ENCODE data around the gene RUNX3. TPM values are rescaled to one million over a fixed set of nuclear protein-coding genes. Genes with fewer than 3 reads are reported as not detected.

RUNX3 gene
- total RNA-seq, 1 experiment from 2014 or later: 22.6 TPM

- no peaks in the 10 kb centered on the region for H3K9me3 ChIP-seq (ENCODE audit: control insufficient read depth in 1 of 2, insufficient read depth in 1 of 2, low read depth in 1 of 2, low read length in 2 of 2)
- H3K4me3 ChIP-seq (replicated peaks in 1 of 2; ENCODE audit: low read depth in 1 of 2, low read length in 2 of 2): no peak overlapping the region
- H4K20me1 ChIP-seq (ENCODE audit: insufficient read depth): no peaks in the 10 kb centered on the region
- no peaks in the 10 kb centered on the region for H3K27me3 ChIP-seq (ENCODE audit: insufficient read depth, low read length)
- CTCF ChIA-PET: no interaction called here
- H3K4me1 ChIP-seq (ENCODE audit: control insufficient read depth in 1 of 2, insufficient read depth in 2 of 2, low read length in 2 of 2): peaks cover 0 to 27% of the 10 kb centered on the region in 2 experiments; a peak in 2 of 4 replicates
- H3K36me3 ChIP-seq (ENCODE audit: control insufficient read depth in 1 of 2, insufficient read depth in 2 of 2, low read length in 2 of 2): no peaks in the 10 kb centered on the region
- intact Hi-C loops (cut with micrococcal nuclease): no loop called here
- H2AFZ ChIP-seq (ENCODE audit: low read depth, low read length, poor library complexity, severe bottlenecking): no peak overlapping the region
- RAD21 ChIA-PET (ENCODE audit: low non-redundant PET in 1 of 2, low total read pairs in 2 of 2, uncharacterized antibody in 2 of 2, unreplicated experiment in 2 of 2): no interaction called here
- POLR2A ChIA-PET: no interaction called here
- no peak overlapping the region for H3K9ac ChIP-seq (ENCODE audit: low read length)
- H3K27ac ChIP-seq (ENCODE audit: low read depth, low read length): no peak overlapping the region
- BruUV-seq (replicated peaks): no TSS peak
- ATAC-seq (no peak), DNase-seq (ENCODE audit: low read depth, low spot score) (no peak)
- no peaks in the 10 kb centered on the region for H3K79me2 ChIP-seq (ENCODE audit: insufficient read depth, low read length)
- TF ChIP-seq REST (IDR thresholded peaks at IDR 0.05; ENCODE audit: low read depth): no peak
- TF ChIP-seq EGR1 (IDR thresholded peaks at IDR 0.05; ENCODE audit: low read depth): no peak
- no peak for TF ChIP-seq MAX (IDR thresholded peaks at IDR 0.05)
- no peak for TF ChIP-seq CEBPB (IDR thresholded peaks at IDR 0.05; ENCODE audit: low read depth)
- no peak for TF ChIP-seq CTCF (IDR thresholded peaks at IDR 0.05 in 2 of 3, conservative IDR thresholded peaks at IDR 0.05 in 1 of 3; ENCODE audit: borderline replicate concordance in 1 of 3, insufficient read depth in 1 of 3, low read depth in 2 of 3, low read length in 2 of 3)
- no peak for TF ChIP-seq ZFX (IDR thresholded peaks at IDR 0.05)
- TF ChIP-seq ZBTB33 (IDR thresholded peaks at IDR 0.05; ENCODE audit: extremely low read depth, insufficient replicate concordance, low read length): no peak
- no peaks in the 10 kb centered on the region for H3K9me2 ChIP-seq (ENCODE audit: insufficient read depth)
- H3K4me2 ChIP-seq (ENCODE audit: low read length): no peak overlapping the region
These were observed 25.8 kb upstream of the RUNX3 start for GRCh38 chr1:24955779-24956365.
